Measurements from ENCODE around the gene CIAO3. TPM values are rescaled to one million over a fixed set of nuclear protein-coding genes. Genes with fewer than 3 reads are reported as not detected.

Gene CIAO3
- total and polyA plus RNA-seq, 10 of the 15 experiments (the other 5 are each of a cell fraction or from before 2014, with no cell fraction given), result 1.4 to 37.5 (median 30.8) TPM

DNA sequence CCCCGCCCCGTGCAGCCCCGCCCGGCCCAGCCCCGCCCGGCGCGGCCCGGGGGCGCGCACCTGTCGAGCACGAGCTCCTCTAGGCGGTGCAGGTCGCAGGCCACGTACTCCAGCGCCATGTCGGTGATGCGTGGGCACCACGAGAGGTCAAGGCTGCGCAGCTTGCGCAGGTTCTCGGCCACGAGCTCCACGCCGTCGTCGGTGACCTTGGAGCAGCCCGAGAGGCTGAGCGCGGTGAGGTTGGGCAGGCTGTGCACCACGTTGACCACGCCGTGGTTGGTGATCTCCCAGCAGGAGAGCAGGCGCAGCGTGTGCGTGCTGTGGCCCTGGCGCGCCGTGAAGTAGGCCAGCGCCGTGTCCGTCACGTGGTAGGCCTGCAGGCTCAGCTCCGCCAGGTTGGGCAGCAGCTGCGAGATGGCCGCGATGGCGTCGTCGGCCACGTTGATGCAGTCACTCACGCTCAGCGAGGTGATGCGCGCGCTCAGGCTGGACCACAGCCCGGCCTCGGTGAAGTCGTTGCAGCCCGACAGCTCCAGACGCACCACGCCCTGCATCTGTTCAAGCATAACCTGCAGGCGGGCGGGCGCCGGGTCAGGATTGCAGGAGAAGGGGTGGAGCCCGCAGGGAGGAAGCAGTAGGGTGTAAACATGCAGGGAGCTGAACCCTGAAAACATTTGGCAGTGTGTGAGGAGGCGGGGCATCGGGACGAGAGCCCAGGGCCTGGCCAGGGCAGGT is 45.3 kb downstream of the CIAO3 start (continued):
- TF ChIP-seq, protein P1, sequence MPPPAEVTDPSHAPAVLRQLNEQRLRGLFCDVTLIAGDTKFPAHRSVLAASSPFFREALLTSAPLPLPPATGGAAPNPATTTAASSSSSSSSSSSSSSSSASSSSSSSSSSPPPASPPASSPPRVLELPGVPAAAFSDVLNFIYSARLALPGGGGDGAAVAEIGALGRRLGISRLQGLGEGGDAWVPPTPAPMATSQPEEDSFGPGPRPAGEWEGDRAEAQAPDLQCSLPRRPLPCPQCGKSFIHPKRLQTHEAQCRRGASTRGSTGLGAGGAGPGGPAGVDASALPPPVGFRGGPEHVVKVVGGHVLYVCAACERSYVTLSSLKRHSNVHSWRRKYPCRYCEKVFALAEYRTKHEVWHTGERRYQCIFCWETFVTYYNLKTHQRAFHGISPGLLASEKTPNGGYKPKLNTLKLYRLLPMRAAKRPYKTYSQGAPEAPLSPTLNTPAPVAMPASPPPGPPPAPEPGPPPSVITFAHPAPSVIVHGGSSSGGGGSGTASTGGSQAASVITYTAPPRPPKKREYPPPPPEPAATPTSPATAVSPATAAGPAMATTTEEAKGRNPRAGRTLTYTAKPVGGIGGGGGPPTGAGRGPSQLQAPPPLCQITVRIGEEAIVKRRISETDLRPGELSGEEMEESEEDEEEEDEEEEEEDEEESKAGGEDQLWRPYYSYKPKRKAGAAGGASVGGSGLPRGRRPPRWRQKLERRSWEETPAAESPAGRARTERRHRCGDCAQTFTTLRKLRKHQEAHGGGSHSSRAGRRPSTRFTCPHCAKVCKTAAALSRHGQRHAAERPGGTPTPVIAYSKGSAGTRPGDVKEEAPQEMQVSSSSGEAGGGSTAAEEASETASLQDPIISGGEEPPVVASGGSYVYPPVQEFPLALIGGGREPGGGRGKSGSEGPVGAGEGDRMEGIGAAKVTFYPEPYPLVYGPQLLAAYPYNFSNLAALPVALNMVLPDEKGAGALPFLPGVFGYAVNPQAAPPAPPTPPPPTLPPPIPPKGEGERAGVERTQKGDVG (CRISPR knock-in tag; IDR thresholded peaks at IDR 0.05), result no peak
- no peak for TF ChIP-seq ZBTB40 (IDR thresholded peaks at IDR 0.05; ENCODE audit: borderline replicate concordance)
- no peak for TF ChIP-seq BCL3 (IDR thresholded peaks at IDR 0.05; ENCODE audit: borderline replicate concordance, insufficient read depth, low read depth, low read length, poor library complexity, severe bottlenecking)
- no peak for TF ChIP-seq NFYB (IDR thresholded peaks at IDR 0.05; ENCODE audit: insufficient read depth, low read depth, low read length)
- TF ChIP-seq E2F8 (IDR thresholded peaks at IDR 0.05; ENCODE audit: low read depth, partially characterized antibody), result no peak
- TF ChIP-seq ZNF207 (IDR thresholded peaks at IDR 0.05; ENCODE audit: borderline replicate concordance), result 0 out of 2 replicates have a peak, but pooled peaks have one; percentile 49
- no peak for TF ChIP-seq TBL1XR1 (IDR thresholded peaks at IDR 0.05; ENCODE audit: low read depth, low read length)
- no peak for TF ChIP-seq ELK1 (IDR thresholded peaks at IDR 0.05; ENCODE audit: low read depth, low read length)
- TF ChIP-seq TARDBP (IDR thresholded peaks at IDR 0.05; ENCODE audit: borderline replicate concordance), result no peak
- TF ChIP-seq, protein P2, sequence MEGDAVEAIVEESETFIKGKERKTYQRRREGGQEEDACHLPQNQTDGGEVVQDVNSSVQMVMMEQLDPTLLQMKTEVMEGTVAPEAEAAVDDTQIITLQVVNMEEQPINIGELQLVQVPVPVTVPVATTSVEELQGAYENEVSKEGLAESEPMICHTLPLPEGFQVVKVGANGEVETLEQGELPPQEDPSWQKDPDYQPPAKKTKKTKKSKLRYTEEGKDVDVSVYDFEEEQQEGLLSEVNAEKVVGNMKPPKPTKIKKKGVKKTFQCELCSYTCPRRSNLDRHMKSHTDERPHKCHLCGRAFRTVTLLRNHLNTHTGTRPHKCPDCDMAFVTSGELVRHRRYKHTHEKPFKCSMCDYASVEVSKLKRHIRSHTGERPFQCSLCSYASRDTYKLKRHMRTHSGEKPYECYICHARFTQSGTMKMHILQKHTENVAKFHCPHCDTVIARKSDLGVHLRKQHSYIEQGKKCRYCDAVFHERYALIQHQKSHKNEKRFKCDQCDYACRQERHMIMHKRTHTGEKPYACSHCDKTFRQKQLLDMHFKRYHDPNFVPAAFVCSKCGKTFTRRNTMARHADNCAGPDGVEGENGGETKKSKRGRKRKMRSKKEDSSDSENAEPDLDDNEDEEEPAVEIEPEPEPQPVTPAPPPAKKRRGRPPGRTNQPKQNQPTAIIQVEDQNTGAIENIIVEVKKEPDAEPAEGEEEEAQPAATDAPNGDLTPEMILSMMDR (IDR thresholded peaks at IDR 0.05 in 2 of 3, conservative IDR thresholded peaks at IDR 0.05 in 1 of 3; ENCODE audit: control insufficient read depth in 2 of 3, extremely low read depth in 1 of 3, insufficient read depth in 1 of 3, low read depth in 3 of 3, low read length in 3 of 3), result no peak

Measured in GM12878 (cell line).